Natural killer cell (primary cell): ENCODE measurements around the gene ZMAT3. TPM values are rescaled to one million over a fixed set of nuclear protein-coding genes. Genes with fewer than 3 reads are reported as not detected.

Experiments
- total RNA-seq, 4 donors: library from RNA; stranded (reverse); fragments of 120-200 nt in 1 of 4; gene quantifications; one replicate each; pipeline versions ENCODE4 v1.2.3 to v1.2.4, GENCODE V29; 2013 to 2022

The ZMAT3 gene
- total RNA-seq, 3 donors from 2014 or later (not counting 1 experiment from before 2014, with no cell fraction given), result 22.5 to 32.9 (median 24.1) TPM

Other genes with a start within 250 kb of the ZMAT3 start
- gene PIK3CA, start 76.5 kb upstream of the ZMAT3 start, total RNA-seq, result 10 to 100 TPM; 37.1 to 40.9 (median 40.2) TPM
- gene KCNMB3, start 179.3 kb upstream of the ZMAT3 start, total RNA-seq, result 1 to 10 TPM; 1.3 to 1.8 (median 1.4) TPM